HL-60 (cell line): ENCODE data around the gene GAST.

ENCODE experiments used
- REST ChIP-seq: IDR thresholded peaks from 2 replicates; pipeline ENCODE4 v1.6.1; 2012; ENCODE audit warnings: low read depth; ENCODE audit not compliant: insufficient replicate concordance
- TF ChIP-seq, protein P1 (sequence below): IDR thresholded peaks from one replicate; pipeline ENCODE4 v1.5.1; 2011; ENCODE audit warnings: low read length, control low read depth, inconsistent platforms; ENCODE audit not compliant: insufficient read depth

GRCh38 chr17:41688641-41689496 lies 23.3 kb upstream of the GAST start, which contains the start of gene EIF1:
- TF ChIP-seq, protein P1, sequence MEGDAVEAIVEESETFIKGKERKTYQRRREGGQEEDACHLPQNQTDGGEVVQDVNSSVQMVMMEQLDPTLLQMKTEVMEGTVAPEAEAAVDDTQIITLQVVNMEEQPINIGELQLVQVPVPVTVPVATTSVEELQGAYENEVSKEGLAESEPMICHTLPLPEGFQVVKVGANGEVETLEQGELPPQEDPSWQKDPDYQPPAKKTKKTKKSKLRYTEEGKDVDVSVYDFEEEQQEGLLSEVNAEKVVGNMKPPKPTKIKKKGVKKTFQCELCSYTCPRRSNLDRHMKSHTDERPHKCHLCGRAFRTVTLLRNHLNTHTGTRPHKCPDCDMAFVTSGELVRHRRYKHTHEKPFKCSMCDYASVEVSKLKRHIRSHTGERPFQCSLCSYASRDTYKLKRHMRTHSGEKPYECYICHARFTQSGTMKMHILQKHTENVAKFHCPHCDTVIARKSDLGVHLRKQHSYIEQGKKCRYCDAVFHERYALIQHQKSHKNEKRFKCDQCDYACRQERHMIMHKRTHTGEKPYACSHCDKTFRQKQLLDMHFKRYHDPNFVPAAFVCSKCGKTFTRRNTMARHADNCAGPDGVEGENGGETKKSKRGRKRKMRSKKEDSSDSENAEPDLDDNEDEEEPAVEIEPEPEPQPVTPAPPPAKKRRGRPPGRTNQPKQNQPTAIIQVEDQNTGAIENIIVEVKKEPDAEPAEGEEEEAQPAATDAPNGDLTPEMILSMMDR = no peak
- TF ChIP-seq REST = peak; percentile 78
